Heart right ventricle (tissue), 16 donors: ENCODE results near the gene PPM1F. TPM values are rescaled to one million over a fixed set of nuclear protein-coding genes. Genes with fewer than 3 reads are reported as not detected.
A peak's percentile ranks its signal among the peaks of the same experiment; 100 is the strongest.

Experiments
- ATAC-seq, 8 donors: fragments of 200-7000 bp; cut with Tn5 transposase; one replicate each; pipeline ENCODE4 v1.9.1; 2020; ENCODE audit warnings: mild to moderate bottlenecking in 8 of 8, moderate library complexity in 8 of 8, moderate number of reproducible peaks in 1 of 8
- DNase-seq, 2 donors: peaks; one replicate each; pipeline ENCODE4 v3.0.0-alpha.2; 2020
- H3K27ac ChIP-seq, 10 donors: fragments of 200-600 bp; sonication (generic) in 2 of 10; one replicate each; pipeline versions ENCODE4 v1.5.0 to v1.8.0; 2020 to 2022; ENCODE audit warnings: mild to moderate bottlenecking in 3 of 10
- H3K27me3 ChIP-seq, 7 donors: fragments of 200-600 bp; one replicate each; pipeline ENCODE4 v1.8.0; 2021 to 2022; ENCODE audit warnings: mild to moderate bottlenecking in 2 of 7
- H3K36me3 ChIP-seq, 9 donors: fragments of 200-600 bp; sonication (generic) in 1 of 9; one replicate each; pipeline versions ENCODE4 v1.5.0 to v1.8.0; 2020 to 2022; ENCODE audit warnings: mild to moderate bottlenecking in 2 of 9
- H3K4me1 ChIP-seq, 9 donors: fragments of 200-600 bp; sonication (generic) in 1 of 9; one replicate each; pipeline versions ENCODE4 v1.5.0 to v1.8.0; 2020 to 2022; ENCODE audit warnings: mild to moderate bottlenecking in 4 of 9
- H3K4me3 ChIP-seq, 10 donors: fragments of 200-600 bp; sonication (generic) in 2 of 10; one replicate each; pipeline versions ENCODE4 v1.5.0 to v1.8.0; 2020 to 2022; ENCODE audit warnings: mild to moderate bottlenecking in 7 of 10, moderate library complexity in 2 of 10
- H3K9me3 ChIP-seq, 11 donors: fragments of 200-600 bp in 10 of 11; sonication (generic) in 2 of 11; one replicate each; pipeline versions ENCODE4 v1.5.0 to v1.8.0; 2013 to 2022; ENCODE audit warnings: mild to moderate bottlenecking in 2 of 11, control low read depth in 1 of 11, moderate library complexity in 1 of 11
- CTCF ChIP-seq, 9 donors: fragments of 200-600 bp; sonication (generic) in 2 of 9; IDR thresholded peaks; one replicate each; pipeline versions ENCODE4 v1.5.0 to v1.8.0; 2021 to 2022; ENCODE audit warnings: antibody characterized with exemption in 9 of 9, mild to moderate bottlenecking in 5 of 9, moderate library complexity in 1 of 9
- WGBS, 2 donors: extraction: QIAGEN DNeasy Blood & Tissue Kit; methylation state at CpG; one replicate each; pipeline ENCODE4 v1.1.7; 2013; ENCODE audit warnings: inconsistent platforms in 1 of 2; 5-methylcytosine and 5-hydroxymethylcytosine counted together
- intact Hi-C, 10 donors: fragments of 100-400 bp; cut with DNase I; formaldehyde crosslinking; loops; one replicate each; pipeline versions ENCODE4 v1.11.1 to v1.14.2; 2022
- polyA plus RNA-seq, 2 donors: library from polyadenylated mRNA; stranded (reverse); fragments of 200-250 nt; gene quantifications; one replicate each; pipeline ENCODE4 v1.2.3, GENCODE V29; 2013
- total RNA-seq, 10 donors: library from RNA; stranded (reverse); fragmentation: NEBNext Ultra II Directional in 3 of 10; extraction: Animal tissue kit (Norgen Biotek cat#: 25700) in 3 of 10; gene quantifications; one replicate each; pipeline versions ENCODE4 v1.2.1 to v1.2.4, GENCODE V29; 2021 to 2023
- donor health status: Arrhythmogenic right ventricular cardiomyopathy.
- donor health status: ischemic (EF 13 %, LVEDD 7.1; RV severe dilation, severe dysfunction).
- donor health status: healthy with polysubstance abuse.
- donor health status: DM: no; HTN: yes; CAD: no.
- donor health status: DM: no; HTN: no; CAD: no.
- donor health status: ischemic (EF 25% LVEDD 6.9; RV normal size, moderate dysfunction).
- donor health status: ischemic (EF 25% LVEDD 5.7; RV mildly dilated, moderate dysfunction).
- donor health status: healthy.
- donor health status: DM: yes; HTN: yes; CAD: no.
- donor health status: Ischemic cardiomyopathy.
- donor health status: ischemic (EF 35%, LVEDD 5.7; RV mildly dilated, moderate dysfunction).
- donor health status: nonischemic (EF 11% LVEDD 7.7; RV severe dilation, severe dysfunction).
- donor health status: DM: yes; HTN: yes; CAD: no.
- donor health status: PGD.
- donor health status: ischemic (EF 29% LVEDD 5.4; RV normal size, mild dysfunction).
- donor health status: nonischemic (EF 23%, LVEDD 6.1; RV moderate dilation, normal function).

The PPM1F gene
- total and polyA plus RNA-seq, 12 donors = 11.8 to 31.4 (median 18.1) TPM

GRCh38 chr22:21959274-21960074 is 6.8 kb upstream of the PPM1F start:
- intact Hi-C loops = no loop called here
- Histone ChIP-seq H3K36me3 (peaks cover 0 to 68% (median 36%) of the 10 kb centered on the region in 9 donors), H3K4me3 (no peak overlapping the region), H3K9me3 (no peaks in the 10 kb centered on the region), H3K27ac (no peak overlapping the region), H3K4me1 (peaks cover 0 to 7% (median 0%) of the 10 kb centered on the region in 9 donors), H3K27me3 (no peaks in the 10 kb centered on the region)
- no peak for TF ChIP-seq CTCF (IDR thresholded peaks at IDR 0.05)
- no peak for DNase-seq
- no peak for ATAC-seq
- WGBS, 2 donors = 88 to 92% methylated on average over 18 of the region's 18 CpGs

- Histone ChIP-seq H3K4me1 (peaks cover 0 to 7% (median 0%) of the 10 kb centered on the region in 9 donors), H3K9me3 (no peaks in the 10 kb centered on the region), H3K36me3 (peaks cover 0 to 60% (median 28%) of the 10 kb centered on the region in 9 donors), H3K27me3 (no peaks in the 10 kb centered on the region), H3K4me3 (no peak overlapping the region), H3K27ac (no peak overlapping the region)
- intact Hi-C loops = no loop called here
- WGBS, 2 donors = 93% methylated on average over 22 of the region's 22 CpGs
- DNase-seq (no peak), ATAC-seq (no peak)
- no peak for TF ChIP-seq CTCF (IDR thresholded peaks at IDR 0.05)
Measured at GRCh38 chr22:21958360-21959273, 6.0 kb upstream of the PPM1F start.

GRCh38 chr22:21951931-21952465 is 650 bp downstream of the PPM1F start:
- H3K36me3 ChIP-seq = no peaks in the 10 kb centered on the region
- ATAC-seq (peak; percentile 31 to 51 (median 46)), DNase-seq (peak in 1 of 2 donors; percentile 56)
- H3K4me3 ChIP-seq = peak overlapping the region; percentile 45 to 80 (median 70)
- no peaks in the 10 kb centered on the region for H3K27me3 ChIP-seq
- no peaks in the 10 kb centered on the region for H3K9me3 ChIP-seq
- 14 to 15% methylated on average over 25 to 29 of the region's 29 CpGs for WGBS, 2 donors
- H3K27ac ChIP-seq = peak overlapping the region; percentile 52 to 96 (median 88)
- peaks cover 7 to 58% (median 53%) of the 10 kb centered on the region in 9 donors for H3K4me1 ChIP-seq
- no peak for TF ChIP-seq CTCF (IDR thresholded peaks at IDR 0.05)
- intact Hi-C loops = loop anchor here in 8 of 10 donors (2.0 to 5.0 kb wide), 6 partner anchors 13 to 240 kb away; no protein-coding TSS in a partner anchor

GRCh38 chr22:21951062-21951461 is 1.6 kb downstream of the PPM1F start:
- peaks cover 0 to 4% (median 0%) of the 10 kb centered on the region in 9 donors for H3K36me3 ChIP-seq
- DNase-seq = no peak
- no peak for TF ChIP-seq CTCF (IDR thresholded peaks at IDR 0.05)
- peaks cover 13 to 68% (median 62%) of the 10 kb centered on the region in 9 donors for H3K4me1 ChIP-seq
- H3K27me3 ChIP-seq = no peaks in the 10 kb centered on the region
- peak overlapping the region in 8 of 10 donors; percentile 65 to 80 (median 70) for H3K4me3 ChIP-seq
- 79 to 90% methylated on average over 6 to 7 of the region's 7 CpGs for WGBS, 2 donors
- ATAC-seq = no peak
- peak overlapping the region in 8 of 10 donors; percentile 73 to 96 (median 91) for H3K27ac ChIP-seq
- no peaks in the 10 kb centered on the region for H3K9me3 ChIP-seq
- intact Hi-C loops = loop anchor here in 4 of 10 donors (5.0 kb wide), 3 partner anchors 134 to 239 kb away; no protein-coding TSS in a partner anchor
